ENCODE results near the gene RAD51B.

The RAD51B gene

DNA sequence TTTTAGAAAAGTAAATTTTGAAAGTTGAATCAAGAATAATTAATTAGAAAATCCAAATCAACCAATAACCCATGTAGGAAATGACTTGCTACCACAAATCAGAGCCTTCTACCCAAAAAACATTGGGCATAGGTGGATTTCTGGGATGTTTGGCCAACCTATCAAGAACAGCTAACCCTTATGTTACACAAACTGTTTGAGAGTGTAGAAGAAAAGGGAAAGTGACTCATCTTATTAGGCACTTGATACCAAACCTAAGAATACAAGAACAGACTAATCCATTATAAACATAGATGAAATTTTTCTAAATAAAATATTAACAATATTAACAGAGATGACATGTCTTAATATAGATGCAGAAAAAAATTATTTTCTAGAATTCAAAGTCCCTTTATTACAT lies 712.9 kb downstream of the RAD51B start:
- FAIRE-seq (no peak), DNase-seq (ENCODE audit: insufficient read length, low spot score) (no peak)
- TF ChIP-seq, protein P1, sequence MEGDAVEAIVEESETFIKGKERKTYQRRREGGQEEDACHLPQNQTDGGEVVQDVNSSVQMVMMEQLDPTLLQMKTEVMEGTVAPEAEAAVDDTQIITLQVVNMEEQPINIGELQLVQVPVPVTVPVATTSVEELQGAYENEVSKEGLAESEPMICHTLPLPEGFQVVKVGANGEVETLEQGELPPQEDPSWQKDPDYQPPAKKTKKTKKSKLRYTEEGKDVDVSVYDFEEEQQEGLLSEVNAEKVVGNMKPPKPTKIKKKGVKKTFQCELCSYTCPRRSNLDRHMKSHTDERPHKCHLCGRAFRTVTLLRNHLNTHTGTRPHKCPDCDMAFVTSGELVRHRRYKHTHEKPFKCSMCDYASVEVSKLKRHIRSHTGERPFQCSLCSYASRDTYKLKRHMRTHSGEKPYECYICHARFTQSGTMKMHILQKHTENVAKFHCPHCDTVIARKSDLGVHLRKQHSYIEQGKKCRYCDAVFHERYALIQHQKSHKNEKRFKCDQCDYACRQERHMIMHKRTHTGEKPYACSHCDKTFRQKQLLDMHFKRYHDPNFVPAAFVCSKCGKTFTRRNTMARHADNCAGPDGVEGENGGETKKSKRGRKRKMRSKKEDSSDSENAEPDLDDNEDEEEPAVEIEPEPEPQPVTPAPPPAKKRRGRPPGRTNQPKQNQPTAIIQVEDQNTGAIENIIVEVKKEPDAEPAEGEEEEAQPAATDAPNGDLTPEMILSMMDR (IDR thresholded peaks at IDR 0.05; ENCODE audit: insufficient read depth, missing control alignments) = no peak

DNA sequence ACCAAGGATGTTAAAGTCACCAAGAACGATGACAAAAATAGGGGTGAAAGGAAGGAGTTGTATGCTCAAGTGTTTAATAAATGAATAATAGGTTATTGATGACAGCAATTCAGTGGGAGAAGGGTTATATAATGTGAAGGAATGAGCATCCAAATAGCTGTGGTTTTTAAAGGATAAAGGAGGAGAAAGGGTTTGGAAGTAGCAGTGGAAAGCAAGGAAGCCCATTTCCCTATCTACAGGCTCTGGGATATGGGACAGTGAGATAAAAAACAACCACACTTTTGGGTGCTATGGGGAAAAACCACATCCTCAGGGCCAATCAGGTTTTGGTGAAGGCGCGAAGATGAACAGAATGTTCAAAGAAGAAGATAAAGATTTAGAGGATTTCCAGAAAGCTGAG lies 714.7 kb downstream of the RAD51B start:
- TF ChIP-seq, protein P1 (IDR thresholded peaks at IDR 0.05; ENCODE audit: insufficient read depth, missing control alignments) = no peak
- FAIRE-seq (no peak), DNase-seq (ENCODE audit: insufficient read length, low spot score) (no peak)

DNA sequence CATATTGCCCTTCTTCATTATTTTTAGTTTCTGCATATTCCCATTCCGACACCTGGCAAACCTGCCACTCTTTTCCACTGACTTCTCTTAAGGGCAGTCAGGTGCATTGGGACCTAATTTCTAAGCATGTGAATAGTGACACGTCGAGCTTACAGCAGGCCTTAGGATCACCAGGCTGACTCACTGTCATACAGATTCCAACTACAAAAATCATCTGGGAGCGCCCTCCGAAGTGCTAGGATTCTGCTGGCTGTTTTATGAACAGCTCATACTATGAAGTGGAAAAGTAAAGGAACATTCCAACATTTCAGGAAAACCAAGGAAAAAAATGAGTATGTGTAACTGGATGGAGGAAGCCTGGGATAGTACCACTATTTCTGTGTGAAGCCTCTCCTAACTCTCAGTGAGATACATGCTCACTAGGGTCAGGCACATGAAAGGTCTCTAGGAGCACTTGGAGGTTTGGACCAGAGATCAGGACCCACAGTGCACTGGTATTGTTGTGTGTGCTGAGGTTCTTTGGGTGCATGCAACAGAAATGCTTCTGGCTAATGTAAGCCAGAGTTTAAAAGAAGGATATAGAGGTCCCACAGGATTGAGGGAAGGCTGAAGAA lies 715.9 kb downstream of the RAD51B start:
- DNase-seq (ENCODE audit: insufficient read length, low spot score) = no peak
- TF ChIP-seq, protein P1 (IDR thresholded peaks at IDR 0.05; ENCODE audit: insufficient read depth, missing control alignments) = no peak
- no peak for FAIRE-seq

DNA sequence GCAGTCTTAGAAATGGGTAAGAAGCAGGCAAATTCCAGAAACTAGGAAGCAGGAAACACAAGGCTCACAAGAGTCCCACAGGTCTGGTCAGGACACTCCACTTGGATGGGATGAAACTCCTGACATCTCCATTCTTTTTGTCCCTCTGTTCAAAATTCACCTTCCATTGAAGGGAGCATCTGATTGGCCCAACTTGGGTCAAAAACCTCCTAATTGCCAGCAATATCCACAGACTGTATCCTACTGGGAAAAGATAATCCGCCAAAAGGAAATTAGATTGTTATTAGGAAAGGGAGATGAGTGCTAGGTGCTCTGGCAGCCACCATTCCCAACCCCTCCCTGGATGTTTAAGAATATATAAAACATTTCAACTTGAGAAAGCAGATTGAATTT lies 716.4 kb downstream of the RAD51B start:
- no peak for FAIRE-seq
- TF ChIP-seq, protein P1 (IDR thresholded peaks at IDR 0.05; ENCODE audit: insufficient read depth, missing control alignments) = no peak
- DNase-seq (ENCODE audit: insufficient read length, low spot score) = no peak

DNA sequence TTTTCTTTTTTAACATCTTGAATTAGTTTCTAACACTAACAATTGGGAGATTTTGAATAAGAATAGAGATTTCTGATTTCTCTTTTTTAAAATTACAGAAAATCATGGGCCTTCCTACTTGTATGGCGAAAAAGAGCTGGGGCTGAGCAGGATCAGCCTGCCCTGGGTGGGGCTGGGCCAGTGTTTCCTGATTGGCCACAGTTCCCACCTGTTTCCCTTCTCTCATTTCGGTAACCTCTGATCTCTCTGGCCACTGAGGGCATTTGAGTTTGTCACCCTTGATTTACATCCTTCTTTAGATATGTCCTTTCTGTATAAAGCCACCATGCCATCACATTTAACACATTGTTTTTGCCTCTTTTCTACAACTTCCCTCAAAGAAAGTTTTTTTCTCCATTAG lies 719.1 kb downstream of the RAD51B start:
- FAIRE-seq (no peak), DNase-seq (ENCODE audit: insufficient read length, low spot score) (no peak)
- TF ChIP-seq, protein P1 (IDR thresholded peaks at IDR 0.05; ENCODE audit: insufficient read depth, missing control alignments) = no peak

DNA sequence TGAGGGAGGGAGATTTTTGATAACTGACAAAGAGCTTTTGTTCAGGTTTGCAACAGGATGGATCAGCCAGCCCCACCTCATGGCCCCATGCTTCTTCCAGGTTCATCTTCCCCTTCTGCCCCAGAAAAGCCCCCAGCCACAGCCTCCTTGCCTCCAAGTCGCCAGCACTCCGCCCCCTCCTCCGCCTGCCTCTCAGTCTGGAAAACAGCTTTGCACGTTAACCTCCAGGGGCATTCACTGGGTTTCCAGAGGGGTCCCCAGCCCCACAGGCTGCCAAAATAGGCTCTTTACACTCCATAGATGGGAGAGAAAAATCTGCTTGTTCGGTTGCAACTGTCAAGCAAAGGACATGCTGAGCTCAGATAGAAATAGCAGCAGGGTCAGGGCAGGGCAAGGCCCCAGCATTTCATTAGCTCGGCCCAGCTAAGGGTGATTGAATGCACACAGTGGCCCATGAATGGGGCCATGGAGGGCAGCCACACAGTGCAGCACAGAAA lies 719.7 kb downstream of the RAD51B start:
- FAIRE-seq = no peak

DNA sequence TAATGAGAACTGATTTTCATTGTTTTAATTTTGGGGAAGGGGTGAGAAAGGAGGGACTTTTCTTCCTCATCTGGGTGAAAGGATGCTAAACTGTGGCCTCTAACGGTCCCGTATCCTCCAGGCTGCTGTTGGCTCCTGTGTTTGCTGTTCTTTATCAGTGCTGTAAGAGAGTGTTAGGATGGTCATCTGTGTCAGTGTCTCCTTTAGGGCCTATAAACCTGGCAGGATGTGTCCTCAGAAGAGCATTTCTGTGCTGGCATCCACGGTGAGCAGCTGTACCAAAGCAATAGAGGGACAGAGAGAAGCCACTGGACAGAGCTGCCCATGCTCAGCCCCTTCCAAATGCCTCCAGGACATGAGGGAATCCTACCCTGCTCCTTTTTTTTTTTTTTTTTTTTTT lies 720.2 kb downstream of the RAD51B start:
- no peak for FAIRE-seq

More for the DNA sequence above, 719.7 kb downstream of the RAD51B start:
- DNase-seq (ENCODE audit: insufficient read length, low spot score) = no peak
- TF ChIP-seq, protein P1 (IDR thresholded peaks at IDR 0.05; ENCODE audit: insufficient read depth, missing control alignments) = no peak

More for the DNA sequence above, 720.2 kb downstream of the RAD51B start:
- no peak for DNase-seq (ENCODE audit: insufficient read length, low spot score)
- TF ChIP-seq, protein P1 (IDR thresholded peaks at IDR 0.05; ENCODE audit: insufficient read depth, missing control alignments) = no peak
